CD14-positive monocyte (primary cell): ENCODE measurements around the gene GPR156. TPM values are rescaled to one million over a fixed set of nuclear protein-coding genes. Genes with fewer than 3 reads are reported as not detected.
A peak's percentile ranks its signal among the peaks of the same experiment; 100 is the strongest.

Experiments used
- DNase-seq, 3 donors: peaks; one replicate each; pipeline ENCODE4 v3.0.0-alpha.2; 2011 to 2022
- H2AFZ ChIP-seq: 2 replicates; pipeline ENCODE4 v1.6.0; 2012; ENCODE audit warnings: mild to moderate bottlenecking, low read depth, low read length, inconsistent platforms; ENCODE audit not compliant: insufficient read depth, poor library complexity, severe bottlenecking
- H3K27ac ChIP-seq, 2 donors: 1 replicate in 1 of 2; 2 replicates in 1 of 2; pipeline ENCODE4 v1.5.1; 2012 to 2013; ENCODE audit warnings: low read length in 2 of 2, control low read depth in 1 of 2, inconsistent platforms in 1 of 2, low read depth in 1 of 2, mild to moderate bottlenecking in 1 of 2
- H3K27me3 ChIP-seq, 2 donors: one replicate each; pipeline versions ENCODE4 v1.6.0 to v1.6.1; 2011 to 2013; ENCODE audit warnings: low read length in 2 of 2; ENCODE audit not compliant: control insufficient read depth in 2 of 2, insufficient read depth in 2 of 2
- H3K36me3 ChIP-seq, 2 donors: replicated peaks in 1 of 2; 1 replicate in 1 of 2; 2 replicates in 1 of 2; pipeline versions ENCODE4 v1.5.1 to v1.6.1; 2012 to 2013; ENCODE audit warnings: low read length in 2 of 2, control low read depth in 1 of 2, inconsistent platforms in 1 of 2, mild to moderate bottlenecking in 1 of 2; ENCODE audit not compliant: insufficient read depth in 2 of 2, control insufficient read depth in 1 of 2
- H3K4me1 ChIP-seq, 2 donors: 1 replicate in 1 of 2; 2 replicates in 1 of 2; pipeline versions ENCODE4 v1.5.1 to v1.6.1; 2012 to 2013; ENCODE audit warnings: low read length in 2 of 2, control low read depth in 1 of 2, inconsistent platforms in 1 of 2, mild to moderate bottlenecking in 1 of 2, moderate library complexity in 1 of 2; ENCODE audit not compliant: insufficient read depth in 2 of 2, control insufficient read depth in 1 of 2
- H3K4me2 ChIP-seq: replicated peaks from 2 replicates; pipeline ENCODE3; 2012; ENCODE audit warnings: low read length, moderate library complexity, mild to moderate bottlenecking; ENCODE audit not compliant: poor library complexity, severe bottlenecking; ENCODE audit errors: extremely low read depth
- H3K4me3 ChIP-seq, 3 experiments: fragments of 200-600 bp in 1 of 3; sonication (generic) in 1 of 3; replicated peaks in 1 of 3; 1 replicate in 2 of 3; 2 replicates in 1 of 3; pipeline ENCODE4 v1.5.1; 2011 to 2013; ENCODE audit warnings: low read length in 3 of 3, mild to moderate bottlenecking in 3 of 3, control low read depth in 2 of 3, low read depth in 2 of 3, inconsistent platforms in 1 of 3, moderate library complexity in 1 of 3
- H3K79me2 ChIP-seq: 2 replicates; pipeline ENCODE4 v1.6.0; 2012; ENCODE audit warnings: mild to moderate bottlenecking, control low read depth, inconsistent platforms, low read length, moderate library complexity; ENCODE audit not compliant: insufficient read depth
- H3K9ac ChIP-seq: 2 replicates; pipeline ENCODE4 v1.6.0; 2017; ENCODE audit warnings: low read length, mild to moderate bottlenecking; ENCODE audit not compliant: insufficient read depth, poor library complexity, severe bottlenecking
- H3K9me3 ChIP-seq, 2 donors: replicated peaks in 1 of 2; 1 replicate in 1 of 2; 2 replicates in 1 of 2; pipeline versions ENCODE4 v1.5.1 to v1.6.1; 2012 to 2013; ENCODE audit warnings: low read length in 2 of 2, control low read depth in 1 of 2; ENCODE audit not compliant: control insufficient read depth in 1 of 2, insufficient read depth in 1 of 2
- H4K20me1 ChIP-seq: 2 replicates; pipeline ENCODE4 v1.6.0; 2012; ENCODE audit warnings: mild to moderate bottlenecking, low read length, control low read depth, moderate library complexity; ENCODE audit not compliant: insufficient read depth
- H3K27ac Mint-ChIP-seq, 7 donors: one replicate each; pipeline ENCODE4 v1.8.0; 2020; ENCODE audit warnings: mild to moderate bottlenecking in 7 of 7, mixed read lengths in 7 of 7, moderate library complexity in 6 of 7, inconsistent platforms in 2 of 7
- H3K27me3 Mint-ChIP-seq, 3 donors: one replicate each; pipeline ENCODE4 v1.8.0; 2021 to 2022; ENCODE audit warnings: low read depth in 3 of 3, mild to moderate bottlenecking in 3 of 3, mixed read lengths in 3 of 3, moderate library complexity in 3 of 3, inconsistent platforms in 1 of 3
- H3K36me3 Mint-ChIP-seq, 2 donors: one replicate each; pipeline ENCODE4 v1.8.0; 2020; ENCODE audit warnings: mixed read lengths in 2 of 2, inconsistent platforms in 1 of 2, mild to moderate bottlenecking in 1 of 2
- H3K4me1 Mint-ChIP-seq: one replicate; pipeline ENCODE4 v1.8.0; 2020; ENCODE audit warnings: mild to moderate bottlenecking, mixed read lengths
- H3K4me3 Mint-ChIP-seq, 2 donors: one replicate each; pipeline ENCODE4 v1.8.0; 2020; ENCODE audit warnings: mild to moderate bottlenecking in 2 of 2, mixed read lengths in 2 of 2, moderate library complexity in 1 of 2
- H3K9me3 Mint-ChIP-seq, 7 donors: one replicate each; pipeline ENCODE4 v1.8.0; 2020 to 2022; ENCODE audit warnings: mixed read lengths in 7 of 7, mild to moderate bottlenecking in 6 of 7, moderate library complexity in 6 of 7, inconsistent platforms in 2 of 7
- CTCF ChIP-seq: fragments of 200-600 bp; IDR thresholded peaks from one replicate; pipeline ENCODE4 v1.8.0; 2022; ENCODE audit warnings: antibody characterized with exemption, mild to moderate bottlenecking
- WGBS: methylation state at CpG from one replicate; pipeline ENCODE4 v1.1.5; 2013; ENCODE audit warnings: missing lambda C conversion rate; ENCODE audit not compliant: insufficient coverage; 5-methylcytosine and 5-hydroxymethylcytosine counted together
- intact Hi-C, 2 donors: fragments of 100-400 bp; cut with micrococcal nuclease; formaldehyde crosslinking; loops; one replicate each; pipeline versions ENCODE4 v1.15.0 to v1.15.1; 2023
- polyA plus RNA-seq, 3 donors: library from polyadenylated mRNA; depleted of rRNA in 1 of 3; unstranded in 2 of 3; stranded (reverse) in 1 of 3; fragments of 300-500 nt in 2 of 3; fragments of >200 nt in 1 of 3; fragmentation: Illumina TruSeq in 2 of 3; gene quantifications; 1 replicate in 2 of 3; 2 replicates in 1 of 3; pipeline ENCODE4 v1.2.3, GENCODE V29; 2012 to 2021

Gene GPR156
- polyA plus RNA-seq, 3 donors: not detected

- H2AFZ ChIP-seq: no peak overlapping the region
- no peak for DNase-seq
Measured at GRCh38 chr3:120177151-120177550, 107.9 kb downstream of the GPR156 start.

DNA sequence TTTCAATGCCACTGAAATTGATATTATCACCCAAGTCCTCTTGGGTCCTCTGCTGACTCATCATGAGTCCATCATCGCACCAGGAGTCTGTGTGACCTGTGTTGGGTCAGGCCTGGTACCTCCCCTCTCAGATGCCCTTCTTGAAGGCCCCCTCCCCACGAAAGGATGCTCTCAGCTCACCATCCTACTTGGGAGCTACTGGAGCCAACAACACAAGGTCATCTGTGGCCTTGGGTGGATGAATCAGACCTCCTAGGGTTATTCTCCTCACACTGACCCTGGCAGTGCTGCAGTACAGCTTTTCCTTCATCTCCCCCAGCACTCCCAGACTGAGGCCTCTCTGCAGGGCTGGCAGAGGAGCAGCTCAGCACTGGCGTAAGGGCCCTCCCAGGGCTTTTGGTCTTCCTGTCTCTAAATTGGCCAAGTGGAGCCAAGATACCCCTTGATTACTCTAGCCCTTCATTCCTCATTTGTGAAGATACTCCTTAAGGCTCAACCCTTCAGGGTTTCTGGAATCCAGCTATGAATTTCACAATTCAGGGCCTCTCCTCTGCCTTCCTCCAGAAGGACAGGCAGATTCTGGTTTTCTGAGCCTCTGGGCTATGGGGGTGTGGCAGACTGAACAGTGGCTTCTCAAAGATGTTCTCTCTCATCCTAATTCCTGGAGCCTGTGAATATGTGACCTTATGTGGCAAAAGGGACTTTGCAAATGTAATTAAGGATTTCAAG lies 110.0 kb downstream of the GPR156 start:
- peaks cover 0 to 3% (median 2%) of the 10 kb centered on the region in 3 donors for H3K27me3 Mint-ChIP-seq
- 77% methylated on average over 2 of the region's 3 CpGs for WGBS
- no peak overlapping the region for H3K27ac ChIP-seq
- peaks cover 0 to 8% of the 10 kb centered on the region in 2 donors for H3K4me1 ChIP-seq
- no peak overlapping the region for H3K9ac ChIP-seq
- no peak overlapping the region for H3K4me3 ChIP-seq
- no peak overlapping the region for H3K27ac Mint-ChIP-seq
- peaks cover 0 to 1% of the 10 kb centered on the region in 2 donors for H3K36me3 Mint-ChIP-seq
- intact Hi-C loops: no loop called here
- H3K79me2 ChIP-seq: no peaks in the 10 kb centered on the region
- no peak overlapping the region for H3K4me2 ChIP-seq
- no peak overlapping the region for H2AFZ ChIP-seq
- no peaks in the 10 kb centered on the region for H3K36me3 ChIP-seq
- H3K9me3 ChIP-seq: no peaks in the 10 kb centered on the region
- peaks cover 12% of the 10 kb centered on the region for H3K4me1 Mint-ChIP-seq
- H3K27me3 ChIP-seq: no peaks in the 10 kb centered on the region
- no peak for DNase-seq
- no peak for TF ChIP-seq CTCF
- peaks cover 0 to 4% (median 0%) of the 10 kb centered on the region in 7 donors for H3K9me3 Mint-ChIP-seq
- H4K20me1 ChIP-seq: no peaks in the 10 kb centered on the region
- no peak overlapping the region for H3K4me3 Mint-ChIP-seq

More at GRCh38 chr3:120177151-120177550, 107.9 kb downstream of the GPR156 start:
- no peak overlapping the region for H3K9ac ChIP-seq
- TF ChIP-seq CTCF: no peak
- H3K27me3 ChIP-seq: no peaks in the 10 kb centered on the region
- no peak overlapping the region for H3K4me2 ChIP-seq
- intact Hi-C loops: no loop called here
- H3K9me3 ChIP-seq: no peaks in the 10 kb centered on the region
- peaks cover 0 to 1% of the 10 kb centered on the region in 2 donors for H3K36me3 Mint-ChIP-seq
- H3K4me1 Mint-ChIP-seq: peaks cover 12% of the 10 kb centered on the region
- H3K27me3 Mint-ChIP-seq: peaks cover 2 to 5% (median 4%) of the 10 kb centered on the region in 3 donors
- peaks cover 0 to 4% (median 0%) of the 10 kb centered on the region in 7 donors for H3K9me3 Mint-ChIP-seq
- H3K4me3 Mint-ChIP-seq: no peak overlapping the region
- peak overlapping the region in 2 of 7 donors; percentile 20 to 69 for H3K27ac Mint-ChIP-seq
- peaks cover 0 to 8% of the 10 kb centered on the region in 2 donors for H3K4me1 ChIP-seq
- H3K27ac ChIP-seq: no peak overlapping the region
- WGBS: 77% methylated on average over 6 of the region's 6 CpGs
- no peaks in the 10 kb centered on the region for H3K79me2 ChIP-seq
- H3K4me3 ChIP-seq: no peak overlapping the region
- no peaks in the 10 kb centered on the region for H3K36me3 ChIP-seq
- H4K20me1 ChIP-seq: no peaks in the 10 kb centered on the region
